WTC11 (cell line): ENCODE results near the gene TMEM179.

Experiments
- AFF4 ChIP-seq: sonication (generic); formaldehyde crosslinking; IDR thresholded peaks from 2 replicates; pipeline ENCODE4 v1.8.1; 2023; ENCODE audit warnings: mild to moderate bottlenecking, missing genetic modification reagents, borderline replicate concordance
- ATF3 ChIP-seq: sonication (generic); formaldehyde crosslinking; conservative IDR thresholded peaks from 2 replicates; pipeline ENCODE4 v1.8.1; 2022; ENCODE audit warnings: mild to moderate bottlenecking, missing genetic modification reagents
- ATF6 ChIP-seq: sonication (generic); formaldehyde crosslinking; IDR thresholded peaks from 2 replicates; pipeline ENCODE4 v1.8.1; 2023; ENCODE audit warnings: mild to moderate bottlenecking, missing genetic modification reagents
- CTCF ChIP-seq: fragments of 200-600 bp; IDR thresholded peaks from 2 replicates; pipeline ENCODE4 v1.8.0; 2022; ENCODE audit warnings: antibody characterized with exemption
- E2F1 ChIP-seq: sonication (generic); formaldehyde crosslinking; IDR thresholded peaks from 2 replicates; pipeline ENCODE4 v1.8.0; 2022; ENCODE audit warnings: mild to moderate bottlenecking, missing genetic modification reagents
- E2F4 ChIP-seq: sonication (generic); formaldehyde crosslinking; IDR thresholded peaks from 2 replicates; pipeline ENCODE4 v1.8.1; 2022; ENCODE audit warnings: low read depth, mild to moderate bottlenecking, moderate library complexity, missing genetic modification reagents, borderline replicate concordance
- FOXJ3 ChIP-seq: sonication (generic); formaldehyde crosslinking; IDR thresholded peaks from 2 replicates; pipeline ENCODE4 v1.9.0; 2021; ENCODE audit warnings: missing genetic modification reagents, mild to moderate bottlenecking, borderline replicate concordance
- MAX ChIP-seq: sonication (generic); formaldehyde crosslinking; IDR thresholded peaks from 2 replicates; pipeline ENCODE4 v1.8.0; 2022; ENCODE audit warnings: mild to moderate bottlenecking, missing genetic modification reagents
- NFE2L1 ChIP-seq: sonication (generic); formaldehyde crosslinking; IDR thresholded peaks from 2 replicates; pipeline ENCODE4 v1.8.1; 2023; ENCODE audit warnings: missing genetic modification reagents
- SP1 ChIP-seq: sonication (generic); formaldehyde crosslinking; conservative IDR thresholded peaks from 2 replicates; pipeline ENCODE4 v1.8.1; 2022; ENCODE audit warnings: missing genetic modification reagents
- TCF7 ChIP-seq: sonication (generic); formaldehyde crosslinking; IDR thresholded peaks from 2 replicates; pipeline ENCODE4 v1.8.0; 2022; ENCODE audit warnings: mild to moderate bottlenecking, low read depth, missing genetic modification reagents, moderate library complexity
- ZBTB43 ChIP-seq: sonication (generic); formaldehyde crosslinking; IDR thresholded peaks from 2 replicates; pipeline ENCODE4 v1.8.1; 2023; ENCODE audit warnings: mild to moderate bottlenecking, missing genetic modification reagents

GRCh38 chr14:104547310-104547997, 57.1 kb downstream of the TMEM179 start:
- TF ChIP-seq FOXJ3 (CRISPR knock-in tag) = no peak
- TF ChIP-seq E2F1 = no peak
- TF ChIP-seq MAX (CRISPR knock-in tag) = no peak
- TF ChIP-seq AFF4 = no peak
- no peak for TF ChIP-seq ATF6 (CRISPR knock-in tag)
- TF ChIP-seq NFE2L1 (CRISPR knock-in tag) = no peak
- TF ChIP-seq CTCF = no peak
- no peak for TF ChIP-seq ZBTB43
- no peak for TF ChIP-seq E2F4
- TF ChIP-seq ATF3 (CRISPR knock-in tag) = no peak
- no peak for TF ChIP-seq SP1
- no peak for TF ChIP-seq TCF7 (CRISPR knock-in tag)
